ENCODE data around the gene STRIP2. TPM values are rescaled to one million over a fixed set of nuclear protein-coding genes. Genes with fewer than 3 reads are reported as not detected.

Gene STRIP2
- total RNA-seq, 1 donor from 2014 or later, result 0.87 TPM

DNA sequence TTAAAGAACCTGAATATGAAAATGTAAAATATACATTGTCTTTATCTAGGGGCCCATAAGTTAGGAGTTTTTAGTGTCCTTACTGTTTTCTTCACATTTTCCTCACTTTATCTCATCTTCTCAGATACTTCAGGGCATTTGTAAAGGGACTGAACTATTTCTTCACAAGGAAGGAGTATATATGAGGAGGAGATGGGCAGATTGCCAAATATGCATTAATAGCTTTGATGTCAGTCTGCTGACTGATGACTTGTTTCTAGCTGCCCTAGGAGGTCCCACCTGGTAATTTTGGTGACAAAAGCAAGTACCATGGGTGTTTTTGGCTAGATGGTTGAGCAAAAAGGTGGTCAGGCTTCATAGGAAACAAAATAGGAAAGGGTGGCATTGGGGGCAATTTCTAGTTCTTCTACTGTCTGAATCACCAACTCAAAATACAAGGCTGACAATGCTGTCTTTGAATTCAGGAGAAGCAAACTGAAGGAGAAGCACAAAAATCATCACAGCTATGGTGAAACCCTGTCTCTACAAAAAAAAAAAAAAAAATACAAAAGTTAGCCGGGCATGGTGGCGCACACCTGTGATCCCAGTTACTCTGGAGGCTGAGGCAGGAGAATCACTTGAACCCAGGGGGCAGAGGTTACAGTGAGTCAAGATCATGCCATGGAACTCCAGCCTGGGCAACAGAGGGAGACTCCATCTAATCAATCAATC, 10.4 kb upstream of the STRIP2 start:
- Mint-ChIP-seq H3K27ac (ENCODE audit: unreplicated experiment) (no peak overlapping the region), H3K4me3 (ENCODE audit: unreplicated experiment) (no peak overlapping the region), H3K36me3 (ENCODE audit: low read depth) (peaks cover 9% of the 10 kb centered on the region), H3K27me3 (ENCODE audit: low read depth) (no peaks in the 10 kb centered on the region), H3K9me3 (ENCODE audit: low read depth) (no peaks in the 10 kb centered on the region), H3K4me1 (ENCODE audit: low read depth) (peaks cover 5% of the 10 kb centered on the region)
- no peak for TF ChIP-seq CTCF (IDR thresholded peaks at IDR 0.05)
- DNase-seq (ENCODE audit: low spot score), result no peak

GRCh38 chr7:129426482-129426881, 7.8 kb upstream of the STRIP2 start:
- Mint-ChIP-seq H3K9me3 (ENCODE audit: low read depth) (no peaks in the 10 kb centered on the region), H3K4me3 (ENCODE audit: unreplicated experiment) (no peak overlapping the region), H3K36me3 (ENCODE audit: low read depth) (peaks cover 11% of the 10 kb centered on the region), H3K27me3 (ENCODE audit: low read depth) (no peaks in the 10 kb centered on the region), H3K27ac (ENCODE audit: unreplicated experiment) (no peak overlapping the region), H3K4me1 (ENCODE audit: low read depth) (peaks cover 3% of the 10 kb centered on the region)
- TF ChIP-seq CTCF (IDR thresholded peaks at IDR 0.05), result no peak
- no peak for DNase-seq (ENCODE audit: low spot score)

DNA sequence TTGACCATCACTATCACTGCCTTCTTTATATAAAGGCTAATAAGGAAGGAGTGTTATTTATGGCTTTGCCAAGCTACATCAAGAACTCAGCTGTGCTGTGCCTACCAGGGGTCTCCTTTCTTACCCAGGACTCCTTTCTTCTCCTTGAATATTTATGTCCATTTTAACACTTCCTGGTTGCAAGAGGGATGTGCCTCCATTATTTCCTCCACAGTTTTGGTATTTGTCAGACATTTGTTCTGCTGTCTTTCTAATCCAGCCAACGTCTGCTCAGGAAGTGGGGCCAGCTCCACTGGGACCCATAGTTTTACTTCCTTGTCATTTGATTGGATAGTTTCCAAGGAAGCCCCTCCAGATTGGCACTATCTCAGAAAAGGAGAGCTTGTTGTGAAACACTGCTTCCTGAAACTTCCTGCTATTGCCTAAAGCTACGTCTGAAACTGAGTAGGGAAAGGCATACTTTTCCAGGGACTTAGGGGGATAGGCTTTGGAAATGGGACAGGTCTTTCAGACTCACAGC, 6.6 kb upstream of the STRIP2 start:
- Mint-ChIP-seq H3K27ac (ENCODE audit: unreplicated experiment) (no peak overlapping the region), H3K4me1 (ENCODE audit: low read depth) (no peaks in the 10 kb centered on the region), H3K4me3 (ENCODE audit: unreplicated experiment) (no peak overlapping the region), H3K36me3 (ENCODE audit: low read depth) (peaks cover 11% of the 10 kb centered on the region), H3K9me3 (ENCODE audit: low read depth) (no peaks in the 10 kb centered on the region), H3K27me3 (ENCODE audit: low read depth) (peaks cover 2% of the 10 kb centered on the region)
- TF ChIP-seq CTCF (IDR thresholded peaks at IDR 0.05), result no peak
- no peak for DNase-seq (ENCODE audit: low spot score)

- H3K27ac Mint-ChIP-seq (ENCODE audit: unreplicated experiment), result no peak overlapping the region
- no peaks in the 10 kb centered on the region for H3K9me3 Mint-ChIP-seq (ENCODE audit: low read depth)
- peaks cover 14% of the 10 kb centered on the region for H3K27me3 Mint-ChIP-seq (ENCODE audit: low read depth)
- TF ChIP-seq CTCF (IDR thresholded peaks at IDR 0.05), result no peak
- peaks cover 3% of the 10 kb centered on the region for H3K36me3 Mint-ChIP-seq (ENCODE audit: low read depth)
- DNase-seq (ENCODE audit: low spot score), result no peak
- no peak overlapping the region for H3K4me3 Mint-ChIP-seq (ENCODE audit: unreplicated experiment)
- H3K4me1 Mint-ChIP-seq (ENCODE audit: low read depth), result peaks cover 12% of the 10 kb centered on the region
These were observed 2.2 kb upstream of the STRIP2 start for GRCh38 chr7:129431911-129432643.

GRCh38 chr7:129434675-129435318, 565 bp downstream of the STRIP2 start:
- no peak for TF ChIP-seq CTCF (IDR thresholded peaks at IDR 0.05)
- no peak for DNase-seq (ENCODE audit: low spot score)
- H3K27ac Mint-ChIP-seq (ENCODE audit: unreplicated experiment), result no peak overlapping the region

More at GRCh38 chr7:129434675-129435318, 565 bp downstream of the STRIP2 start:
- H3K9me3 Mint-ChIP-seq (ENCODE audit: low read depth), result no peaks in the 10 kb centered on the region
- peak overlapping the region; percentile 91 for H3K4me3 Mint-ChIP-seq (ENCODE audit: unreplicated experiment)
- peaks cover 17% of the 10 kb centered on the region for H3K4me1 Mint-ChIP-seq (ENCODE audit: low read depth)
- no peaks in the 10 kb centered on the region for H3K36me3 Mint-ChIP-seq (ENCODE audit: low read depth)
- H3K27me3 Mint-ChIP-seq (ENCODE audit: low read depth), result peaks cover 14% of the 10 kb centered on the region

Data from chondrocyte (in vitro differentiated cells).